Neural progenitor cell (in vitro differentiated cells): ENCODE measurements around the gene CAMK1G. TPM values are rescaled to one million over a fixed set of nuclear protein-coding genes. Genes with fewer than 3 reads are reported as not detected.

ENCODE experiments used
- DNase-seq: peaks from one replicate; pipeline ENCODE4 v3.0.0-alpha.2; 2016; ENCODE audit warnings: low spot score
- H2AFZ ChIP-seq: fragments of 200-600 bp; sonication (generic); replicated peaks from 2 replicates; pipeline ENCODE4 v1.6.1; 2016; ENCODE audit warnings: antibody characterized with exemption
- H3F3A ChIP-seq: fragments of 200-600 bp; sonication (generic); 2 replicates; pipeline ENCODE4 v1.6.1; 2016; ENCODE audit warnings: antibody characterized with exemption, low read depth
- H3K27ac ChIP-seq: fragments of 200-600 bp; sonication (generic); 2 replicates; pipeline ENCODE4 v1.5.1; 2016; ENCODE audit warnings: mild to moderate bottlenecking
- H3K27me3 ChIP-seq: fragments of 200-600 bp; sonication (generic); 2 replicates; pipeline ENCODE4 v1.6.1; 2016; ENCODE audit warnings: mild to moderate bottlenecking, moderate library complexity
- H3K36me3 ChIP-seq: fragments of 200-600 bp; sonication (generic); 2 replicates; pipeline ENCODE4 v1.5.1; 2016
- H3K4me1 ChIP-seq: fragments of 200-600 bp; sonication (generic); 2 replicates; pipeline ENCODE4 v1.6.1; 2016; ENCODE audit warnings: mixed run types
- H3K4me2 ChIP-seq: fragments of 200-600 bp; sonication (generic); 2 replicates; pipeline ENCODE4 v1.6.1; 2016
- H3K4me3 ChIP-seq: fragments of 200-600 bp; sonication (generic); 2 replicates; pipeline ENCODE4 v1.5.1; 2016
- H3K79me2 ChIP-seq: fragments of 200-600 bp; sonication (generic); 2 replicates; pipeline ENCODE4 v1.6.1; 2016; ENCODE audit warnings: low read depth
- H3K9ac ChIP-seq: fragments of 200-600 bp; sonication (generic); 2 replicates; pipeline ENCODE4 v1.6.1; 2016
- H3K9me3 ChIP-seq: fragments of 200-600 bp; sonication (generic); 2 replicates; pipeline ENCODE4 v1.5.1; 2016; ENCODE audit warnings: low read depth
- H4K20me1 ChIP-seq: fragments of 200-600 bp; sonication (generic); 2 replicates; pipeline ENCODE4 v1.6.1; 2016; ENCODE audit warnings: low read depth
- H3K27ac Mint-ChIP-seq: 3 replicates; pipeline ENCODE4 v1.8.0; 2021; ENCODE audit warnings: mixed read lengths
- H3K27me3 Mint-ChIP-seq: 2 replicates; pipeline ENCODE4 v1.8.0; 2022; ENCODE audit warnings: low read depth, mild to moderate bottlenecking, inconsistent platforms, moderate library complexity, mixed read lengths; ENCODE audit not compliant: insufficient read depth
- H3K36me3 Mint-ChIP-seq: 3 replicates; pipeline ENCODE4 v1.8.0; 2021; ENCODE audit warnings: mixed read lengths
- H3K4me1 Mint-ChIP-seq: 3 replicates; pipeline ENCODE4 v1.8.0; 2021; ENCODE audit warnings: mixed read lengths
- H3K4me3 Mint-ChIP-seq: 3 replicates; pipeline ENCODE4 v1.8.0; 2021; ENCODE audit warnings: mild to moderate bottlenecking, moderate library complexity, mixed read lengths
- H3K9me3 Mint-ChIP-seq: 3 replicates; pipeline ENCODE4 v1.8.0; 2020; ENCODE audit warnings: mixed read lengths
- CTCF ChIP-seq: fragments of 200-600 bp; sonication (generic); IDR thresholded peaks from 2 replicates; pipeline ENCODE4 v1.5.1; 2017; ENCODE audit warnings: antibody characterized with exemption, mild to moderate bottlenecking
- EZH2 ChIP-seq: fragments of 200-600 bp; sonication (generic); IDR thresholded peaks from 2 replicates; pipeline ENCODE4 v1.6.1; 2017; ENCODE audit warnings: antibody characterized with exemption, mild to moderate bottlenecking, moderate library complexity
- EZH2phosphoT487 ChIP-seq: fragments of 200-600 bp; sonication (generic); IDR thresholded peaks from 2 replicates; pipeline ENCODE4 v1.6.1; 2017; ENCODE audit warnings: antibody characterized with exemption
- total RNA-seq: library from RNA; depleted of rRNA; stranded (reverse); fragments of >200 nt; gene quantifications from 2 replicates; pipeline ENCODE4 v1.2.3, GENCODE V29; 2015; ENCODE audit warnings: low replicate concordance

CAMK1G gene
- total RNA-seq, 1 donor from 2014 or later, result 3.6 TPM

- Mint-ChIP-seq H3K27me3 (peaks cover 8% of the 10 kb centered on the region), H3K4me1 (no peaks in the 10 kb centered on the region)
Measured at GRCh38 chr1:209598227-209598626, 14.7 kb downstream of the CAMK1G start.

GRCh38 chr1:209600541-209600940 lies 17.0 kb downstream of the CAMK1G start:
- no peak overlapping the region for H3K4me2 ChIP-seq
- H3K4me3 ChIP-seq, result no peak overlapping the region
- H3K36me3 Mint-ChIP-seq, result peaks cover 6% of the 10 kb centered on the region
- no peak overlapping the region for H3K9ac ChIP-seq
- TF ChIP-seq EZH2phosphoT487, result no peak
- TF ChIP-seq CTCF, result no peak
- TF ChIP-seq EZH2, result no peak
- H3K27ac Mint-ChIP-seq, result no peak overlapping the region
- H4K20me1 ChIP-seq, result no peaks in the 10 kb centered on the region
- H3K27me3 Mint-ChIP-seq, result peaks cover 4% of the 10 kb centered on the region
- no peak for DNase-seq
- H3K9me3 Mint-ChIP-seq, result no peaks in the 10 kb centered on the region
- H3K36me3 ChIP-seq, result no peaks in the 10 kb centered on the region
- H3K79me2 ChIP-seq, result no peaks in the 10 kb centered on the region
- H3K27ac ChIP-seq, result no peak overlapping the region
- no peaks in the 10 kb centered on the region for H3K27me3 ChIP-seq
- no peaks in the 10 kb centered on the region for H3K4me1 Mint-ChIP-seq
- no peak overlapping the region for H2AFZ ChIP-seq
- no peak overlapping the region for H3K4me3 Mint-ChIP-seq
- H3F3A ChIP-seq, result no peaks in the 10 kb centered on the region
- peaks cover 7% of the 10 kb centered on the region for H3K4me1 ChIP-seq
- H3K9me3 ChIP-seq, result no peaks in the 10 kb centered on the region

More at GRCh38 chr1:209598227-209598626, 14.7 kb downstream of the CAMK1G start:
- Histone ChIP-seq H3K9me3 (no peaks in the 10 kb centered on the region), H3K4me3 (no peak overlapping the region), H3K4me1 (no peaks in the 10 kb centered on the region), H3K4me2 (no peak overlapping the region), H3K27ac (no peak overlapping the region), H3F3A (no peaks in the 10 kb centered on the region), H3K9ac (no peak overlapping the region), H4K20me1 (no peaks in the 10 kb centered on the region), H3K79me2 (no peaks in the 10 kb centered on the region), H3K27me3 (no peaks in the 10 kb centered on the region), H2AFZ (no peak overlapping the region), H3K36me3 (no peaks in the 10 kb centered on the region)
- TF ChIP-seq EZH2phosphoT487 (no peak), CTCF (no peak), EZH2 (no peak)
- Mint-ChIP-seq H3K27ac (no peak overlapping the region), H3K36me3 (no peaks in the 10 kb centered on the region), H3K9me3 (no peaks in the 10 kb centered on the region), H3K4me3 (no peak overlapping the region)
- DNase-seq, result no peak

- H3K27ac Mint-ChIP-seq, result no peak overlapping the region
- peak; percentile 47 for DNase-seq
- H3K9me3 Mint-ChIP-seq, result no peaks in the 10 kb centered on the region
- H3K36me3 Mint-ChIP-seq, result peaks cover 8% of the 10 kb centered on the region
- no peaks in the 10 kb centered on the region for H3F3A ChIP-seq
- no peak overlapping the region for H3K4me2 ChIP-seq
- H3K9ac ChIP-seq, result no peak overlapping the region
- no peak for TF ChIP-seq EZH2
- TF ChIP-seq EZH2phosphoT487, result no peak
- TF ChIP-seq CTCF, result peak; percentile 66
- no peaks in the 10 kb centered on the region for H3K79me2 ChIP-seq
- H3K4me3 Mint-ChIP-seq, result no peak overlapping the region
- H3K27me3 Mint-ChIP-seq, result peaks cover 2% of the 10 kb centered on the region
- no peaks in the 10 kb centered on the region for H3K4me1 Mint-ChIP-seq
- H3K36me3 ChIP-seq, result no peaks in the 10 kb centered on the region
- H3K27me3 ChIP-seq, result no peaks in the 10 kb centered on the region
- no peak overlapping the region for H3K27ac ChIP-seq
- no peaks in the 10 kb centered on the region for H4K20me1 ChIP-seq
- H3K9me3 ChIP-seq, result no peaks in the 10 kb centered on the region
- H3K4me3 ChIP-seq, result no peak overlapping the region
- H2AFZ ChIP-seq, result no peak overlapping the region
- H3K4me1 ChIP-seq, result peaks cover 7% of the 10 kb centered on the region
Measured at GRCh38 chr1:209601809-209602657, 18.5 kb downstream of the CAMK1G start.
